HepG2 (cell line): ENCODE measurements around the gene OGFOD3. TPM values are rescaled to one million over a fixed set of nuclear protein-coding genes. Genes with fewer than 3 reads are reported as not detected.

Experiments
- ATF6 ChIP-seq: sonication (generic); formaldehyde crosslinking; conservative IDR thresholded peaks from 2 replicates; pipeline ENCODE4 v1.4.0; 2020; ENCODE audit warnings: missing genetic modification reagents
- NFYC ChIP-seq: IDR thresholded peaks from 2 replicates; pipeline ENCODE4 v1.6.1; 2016; ENCODE audit warnings: missing genetic modification reagents, missing compliant biosample characterization
- TSC22D2 ChIP-seq: sonication (generic); formaldehyde crosslinking; IDR thresholded peaks from 2 replicates; pipeline ENCODE4 v1.5.1; 2020; ENCODE audit warnings: missing genetic modification reagents, mild to moderate bottlenecking, borderline replicate concordance
- ZNF207 ChIP-seq: fragments of 450-650 bp; IDR thresholded peaks from 2 replicates; pipeline ENCODE4 v1.6.1; 2016; ENCODE audit warnings: antibody characterized with exemption, borderline replicate concordance
- ZNF280B ChIP-seq: sonication (generic); formaldehyde crosslinking; IDR thresholded peaks from 2 replicates; pipeline ENCODE4 v1.5.0; 2020; ENCODE audit warnings: missing genetic modification reagents, mild to moderate bottlenecking, borderline replicate concordance
- ZNF343 ChIP-seq: sonication (generic); formaldehyde crosslinking; IDR thresholded peaks from 2 replicates; pipeline ENCODE4 v1.4.0; 2020; ENCODE audit warnings: mild to moderate bottlenecking, missing genetic modification reagents
- ZNF558 ChIP-seq: sonication (generic); formaldehyde crosslinking; IDR thresholded peaks from 2 replicates; pipeline ENCODE4 v1.9.0; 2022; ENCODE audit warnings: mild to moderate bottlenecking, missing genetic modification reagents, borderline replicate concordance
- ZNF574 ChIP-seq: sonication (generic); formaldehyde crosslinking; IDR thresholded peaks from 2 replicates; pipeline ENCODE4 v1.4.0; 2020; ENCODE audit warnings: missing genetic modification reagents
- polyA plus RNA-seq, 8 experiments: library from polyadenylated mRNA; depleted of rRNA in 3 of 8; stranded (reverse) in 7 of 8; unstranded in 1 of 8; fragments of >200 nt; fragmentation: Illumina TruSeq in 4 of 8; extraction: Trizol in 4 of 8; gene quantifications; 2 replicates each; pipeline versions ENCODE4 v1.2.1 to v1.2.3, GENCODE V29; 2011 to 2016; ENCODE audit warnings: low read depth in 4 of 8, missing spikeins in 1 of 8, mixed read lengths in 1 of 8; ENCODE audit not compliant: insufficient read depth in 1 of 8
- total RNA-seq, 5 experiments: library from RNA; depleted of rRNA; stranded (reverse); fragments of >200 nt; fragmentation: Illumina TruSeq; extraction: Trizol; gene quantifications; 2 replicates each; pipeline ENCODE4 v1.2.3, GENCODE V29; 2016; ENCODE audit warnings: low read depth in 1 of 5
- TF ChIP-seq, protein P1 (sequence below): sonication (generic); formaldehyde crosslinking; IDR thresholded peaks from 2 replicates; pipeline ENCODE4 v1.8.1; 2023; ENCODE audit warnings: mild to moderate bottlenecking, missing genetic modification reagents
- TF ChIP-seq, protein P2 (sequence below): sonication (generic); formaldehyde crosslinking; IDR thresholded peaks from 2 replicates; pipeline ENCODE4 v1.4.0; 2020; ENCODE audit warnings: missing genetic modification reagents, mild to moderate bottlenecking, borderline replicate concordance
- TF ChIP-seq, protein P3 (sequence below): sonication (generic); formaldehyde crosslinking; IDR thresholded peaks from 2 replicates; pipeline ENCODE4 v1.8.1; 2022; ENCODE audit warnings: low read depth, mild to moderate bottlenecking, missing genetic modification reagents

OGFOD3 gene
- total and polyA plus RNA-seq, 2 of the 13 experiments (the other 11 are each of a cell fraction or from before 2014, with no cell fraction given): 40.0 to 42.1 TPM

DNA sequence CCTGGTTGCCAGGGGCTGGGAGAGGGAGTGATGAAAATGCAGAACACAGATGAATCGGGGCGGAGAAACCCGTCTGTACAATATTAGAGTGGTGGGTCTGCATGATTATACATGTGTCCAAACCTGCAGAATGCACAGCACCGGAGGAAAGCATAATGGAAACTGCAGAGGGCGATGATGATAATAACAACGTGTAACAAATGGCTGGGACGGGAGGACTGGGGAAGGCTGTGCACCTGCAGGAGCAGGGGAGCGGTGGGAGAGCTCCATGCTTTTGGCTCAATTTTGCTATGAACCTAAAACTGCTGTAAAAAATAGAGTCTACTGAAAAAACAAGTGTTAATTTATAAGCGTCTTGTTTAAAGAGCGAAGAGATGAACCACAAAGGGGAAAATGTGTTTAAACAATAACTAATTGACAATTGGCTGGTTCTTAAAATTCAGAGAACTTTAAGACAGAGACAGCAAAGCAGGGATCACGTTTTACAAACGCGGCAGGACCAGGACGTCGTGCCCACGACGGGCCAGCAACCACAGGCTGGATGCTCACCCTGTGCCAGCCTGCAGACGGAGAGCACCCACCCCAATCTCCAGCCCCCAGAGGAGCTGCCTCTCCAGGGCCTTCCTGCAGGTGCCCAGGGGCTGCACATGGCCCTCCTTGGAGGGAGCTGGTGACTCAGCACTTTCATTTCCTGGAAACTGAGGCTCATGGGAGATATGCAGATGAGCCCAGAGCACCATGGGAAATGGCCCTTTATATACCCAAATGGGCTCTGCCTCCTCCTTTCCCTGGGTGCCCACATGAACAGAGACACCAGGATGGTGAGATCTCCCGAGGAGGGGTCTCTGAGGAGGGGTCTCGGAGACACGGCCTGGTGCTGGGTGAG is 59.7 kb downstream of the OGFOD3 start, which contains the start of gene TEX19 (continued):
- TF ChIP-seq ZNF574 (CRISPR knock-in tag) (peak; percentile 45; the same call in 1 of the 2 replicates), ZNF558 (no peak), ZNF207 (no peak), ATF6 (CRISPR knock-in tag) (no peak), ZNF280B (CRISPR knock-in tag) (peak; percentile 44; the same call in 1 of the 2 replicates), NFYC (CRISPR knock-in tag) (no peak), TSC22D2 (CRISPR knock-in tag) (0 out of 2 replicates have a peak, but pooled peaks have one; percentile 61), ZNF343 (CRISPR knock-in tag) (no peak)
- TF ChIP-seq, protein P1, sequence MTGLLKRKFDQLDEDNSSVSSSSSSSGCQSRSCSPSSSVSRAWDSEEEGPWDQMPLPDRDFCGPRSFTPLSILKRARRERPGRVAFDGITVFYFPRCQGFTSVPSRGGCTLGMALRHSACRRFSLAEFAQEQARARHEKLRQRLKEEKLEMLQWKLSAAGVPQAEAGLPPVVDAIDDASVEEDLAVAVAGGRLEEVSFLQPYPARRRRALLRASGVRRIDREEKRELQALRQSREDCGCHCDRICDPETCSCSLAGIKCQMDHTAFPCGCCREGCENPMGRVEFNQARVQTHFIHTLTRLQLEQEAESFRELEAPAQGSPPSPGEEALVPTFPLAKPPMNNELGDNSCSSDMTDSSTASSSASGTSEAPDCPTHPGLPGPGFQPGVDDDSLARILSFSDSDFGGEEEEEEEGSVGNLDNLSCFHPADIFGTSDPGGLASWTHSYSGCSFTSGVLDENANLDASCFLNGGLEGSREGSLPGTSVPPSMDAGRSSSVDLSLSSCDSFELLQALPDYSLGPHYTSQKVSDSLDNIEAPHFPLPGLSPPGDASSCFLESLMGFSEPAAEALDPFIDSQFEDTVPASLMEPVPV (CRISPR knock-in tag): 0 out of 2 replicates have a peak, but pooled peaks have one; percentile 20
- TF ChIP-seq, protein P2, sequence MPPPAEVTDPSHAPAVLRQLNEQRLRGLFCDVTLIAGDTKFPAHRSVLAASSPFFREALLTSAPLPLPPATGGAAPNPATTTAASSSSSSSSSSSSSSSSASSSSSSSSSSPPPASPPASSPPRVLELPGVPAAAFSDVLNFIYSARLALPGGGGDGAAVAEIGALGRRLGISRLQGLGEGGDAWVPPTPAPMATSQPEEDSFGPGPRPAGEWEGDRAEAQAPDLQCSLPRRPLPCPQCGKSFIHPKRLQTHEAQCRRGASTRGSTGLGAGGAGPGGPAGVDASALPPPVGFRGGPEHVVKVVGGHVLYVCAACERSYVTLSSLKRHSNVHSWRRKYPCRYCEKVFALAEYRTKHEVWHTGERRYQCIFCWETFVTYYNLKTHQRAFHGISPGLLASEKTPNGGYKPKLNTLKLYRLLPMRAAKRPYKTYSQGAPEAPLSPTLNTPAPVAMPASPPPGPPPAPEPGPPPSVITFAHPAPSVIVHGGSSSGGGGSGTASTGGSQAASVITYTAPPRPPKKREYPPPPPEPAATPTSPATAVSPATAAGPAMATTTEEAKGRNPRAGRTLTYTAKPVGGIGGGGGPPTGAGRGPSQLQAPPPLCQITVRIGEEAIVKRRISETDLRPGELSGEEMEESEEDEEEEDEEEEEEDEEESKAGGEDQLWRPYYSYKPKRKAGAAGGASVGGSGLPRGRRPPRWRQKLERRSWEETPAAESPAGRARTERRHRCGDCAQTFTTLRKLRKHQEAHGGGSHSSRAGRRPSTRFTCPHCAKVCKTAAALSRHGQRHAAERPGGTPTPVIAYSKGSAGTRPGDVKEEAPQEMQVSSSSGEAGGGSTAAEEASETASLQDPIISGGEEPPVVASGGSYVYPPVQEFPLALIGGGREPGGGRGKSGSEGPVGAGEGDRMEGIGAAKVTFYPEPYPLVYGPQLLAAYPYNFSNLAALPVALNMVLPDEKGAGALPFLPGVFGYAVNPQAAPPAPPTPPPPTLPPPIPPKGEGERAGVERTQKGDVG (CRISPR knock-in tag): 0 out of 2 replicates have a peak, but pooled peaks have one; percentile 22
- TF ChIP-seq, protein P3, sequence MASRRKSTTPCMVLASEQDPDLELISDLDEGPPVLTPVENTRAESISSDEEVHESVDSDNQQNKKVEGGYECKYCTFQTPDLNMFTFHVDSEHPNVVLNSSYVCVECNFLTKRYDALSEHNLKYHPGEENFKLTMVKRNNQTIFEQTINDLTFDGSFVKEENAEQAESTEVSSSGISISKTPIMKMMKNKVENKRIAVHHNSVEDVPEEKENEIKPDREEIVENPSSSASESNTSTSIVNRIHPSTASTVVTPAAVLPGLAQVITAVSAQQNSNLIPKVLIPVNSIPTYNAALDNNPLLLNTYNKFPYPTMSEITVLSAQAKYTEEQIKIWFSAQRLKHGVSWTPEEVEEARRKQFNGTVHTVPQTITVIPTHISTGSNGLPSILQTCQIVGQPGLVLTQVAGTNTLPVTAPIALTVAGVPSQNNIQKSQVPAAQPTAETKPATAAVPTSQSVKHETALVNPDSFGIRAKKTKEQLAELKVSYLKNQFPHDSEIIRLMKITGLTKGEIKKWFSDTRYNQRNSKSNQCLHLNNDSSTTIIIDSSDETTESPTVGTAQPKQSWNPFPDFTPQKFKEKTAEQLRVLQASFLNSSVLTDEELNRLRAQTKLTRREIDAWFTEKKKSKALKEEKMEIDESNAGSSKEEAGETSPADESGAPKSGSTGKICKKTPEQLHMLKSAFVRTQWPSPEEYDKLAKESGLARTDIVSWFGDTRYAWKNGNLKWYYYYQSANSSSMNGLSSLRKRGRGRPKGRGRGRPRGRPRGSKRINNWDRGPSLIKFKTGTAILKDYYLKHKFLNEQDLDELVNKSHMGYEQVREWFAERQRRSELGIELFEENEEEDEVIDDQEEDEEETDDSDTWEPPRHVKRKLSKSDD (CRISPR knock-in tag): no peak
